ENCODE data around the gene PRCP.

GRCh38 chr11:82932564-82932963, 32.3 kb upstream of the PRCP start:
- no peak for TF ChIP-seq SUZ12 (IDR thresholded peaks at IDR 0.05; ENCODE audit: extremely low read depth, insufficient read depth, insufficient read length)
- TF ChIP-seq ZNF274 (IDR thresholded peaks at IDR 0.05; ENCODE audit: low read depth, low read length): no peak
- TF ChIP-seq YY1 (IDR thresholded peaks at IDR 0.05; ENCODE audit: insufficient read depth, insufficient read length): no peak

Data from NT2/D1 (cell line).